Measurements from ENCODE around the gene LYPLA2. TPM values are rescaled to one million over a fixed set of nuclear protein-coding genes. Genes with fewer than 3 reads are reported as not detected.
"Not testable (repeated sequence)": the region's sequence is repeated elsewhere in the genome, so short reads cannot be mapped to it uniquely, and the experiment has no call there.

The LYPLA2 gene
- total and polyA plus RNA-seq, 12 donors: 26.0 to 91.3 (median 51.6) TPM

DNA sequence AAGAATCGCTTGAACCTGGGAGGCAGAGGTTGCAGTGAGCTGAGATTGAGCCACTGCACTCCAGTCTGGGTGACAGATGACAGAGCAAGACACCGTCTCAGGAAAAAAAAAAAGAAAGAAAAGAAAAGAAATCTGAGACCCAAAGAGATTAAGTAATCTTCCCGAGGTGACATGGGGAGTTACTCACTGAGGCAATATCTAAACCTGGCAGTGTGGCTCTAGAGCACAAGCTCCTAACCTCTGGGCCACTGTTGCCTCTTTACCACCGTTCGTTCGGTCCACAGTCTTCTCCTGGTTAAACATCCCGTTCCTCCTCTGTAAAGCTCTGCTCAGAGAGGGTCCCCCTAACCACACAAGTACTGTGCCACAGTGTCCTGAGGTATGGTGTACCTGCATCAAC is 32.8 kb downstream of the LYPLA2 start:
- Histone ChIP-seq H3K9me3 (replicated peaks in 1 of 3) (no peaks in the 10 kb centered on the region), H3K36me3 (replicated peaks in 1 of 2) (peaks cover 0 to 8% of the 10 kb centered on the region in 2 donors), H3K4me3 (no peak overlapping the region), H3K27ac (no peak overlapping the region), H3K4me1 (replicated peaks in 1 of 2) (peaks cover 0 to 10% of the 10 kb centered on the region in 2 donors), H3K27me3 (no peaks in the 10 kb centered on the region)
- no peak for TF ChIP-seq POLR2A (IDR thresholded peaks at IDR 0.05)
- TF ChIP-seq, protein P1, sequence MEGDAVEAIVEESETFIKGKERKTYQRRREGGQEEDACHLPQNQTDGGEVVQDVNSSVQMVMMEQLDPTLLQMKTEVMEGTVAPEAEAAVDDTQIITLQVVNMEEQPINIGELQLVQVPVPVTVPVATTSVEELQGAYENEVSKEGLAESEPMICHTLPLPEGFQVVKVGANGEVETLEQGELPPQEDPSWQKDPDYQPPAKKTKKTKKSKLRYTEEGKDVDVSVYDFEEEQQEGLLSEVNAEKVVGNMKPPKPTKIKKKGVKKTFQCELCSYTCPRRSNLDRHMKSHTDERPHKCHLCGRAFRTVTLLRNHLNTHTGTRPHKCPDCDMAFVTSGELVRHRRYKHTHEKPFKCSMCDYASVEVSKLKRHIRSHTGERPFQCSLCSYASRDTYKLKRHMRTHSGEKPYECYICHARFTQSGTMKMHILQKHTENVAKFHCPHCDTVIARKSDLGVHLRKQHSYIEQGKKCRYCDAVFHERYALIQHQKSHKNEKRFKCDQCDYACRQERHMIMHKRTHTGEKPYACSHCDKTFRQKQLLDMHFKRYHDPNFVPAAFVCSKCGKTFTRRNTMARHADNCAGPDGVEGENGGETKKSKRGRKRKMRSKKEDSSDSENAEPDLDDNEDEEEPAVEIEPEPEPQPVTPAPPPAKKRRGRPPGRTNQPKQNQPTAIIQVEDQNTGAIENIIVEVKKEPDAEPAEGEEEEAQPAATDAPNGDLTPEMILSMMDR (IDR thresholded peaks at IDR 0.05): no peak
- WGBS, 4 donors: 81 to 83% (median 82%) methylated on average over 7 of the region's 7 CpGs
- no peak for DNase-seq
- intact Hi-C loops (cut with DNase I): no loop called here

DNA sequence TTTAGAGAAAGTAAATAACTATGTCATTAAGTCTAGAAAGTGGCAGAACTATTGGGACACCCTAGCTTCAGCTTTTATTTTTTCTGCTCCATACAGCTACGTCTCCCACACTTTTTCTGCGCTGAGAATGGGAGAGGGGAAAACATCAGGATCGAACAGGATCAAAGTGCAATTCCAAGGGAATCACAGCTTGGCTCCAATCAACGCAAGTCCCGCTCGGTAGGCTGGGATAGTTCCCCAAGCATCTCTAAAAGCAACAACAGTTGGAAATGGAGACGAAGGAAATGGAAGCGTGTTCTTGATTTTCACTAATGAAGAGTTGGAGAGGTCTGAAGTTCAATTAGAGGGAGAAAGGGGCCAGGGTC is 33.7 kb downstream of the LYPLA2 start:
- H3K4me3 ChIP-seq: peak overlapping the region; percentile 46 to 92 (median 90)
- intact Hi-C loops (cut with DNase I): no loop called here
- no peak for TF ChIP-seq POLR2A (IDR thresholded peaks at IDR 0.05)
- TF ChIP-seq, protein P1 (IDR thresholded peaks at IDR 0.05): no peak
- H3K27ac ChIP-seq: peak overlapping the region; percentile 47 to 94 (median 86)
- H3K4me1 ChIP-seq (replicated peaks in 1 of 2): peaks cover 0 to 10% of the 10 kb centered on the region in 2 donors
- WGBS, 4 donors: 0 to 7% (median 3%) methylated on average over 8 of the region's 8 CpGs
- no peaks in the 10 kb centered on the region for H3K9me3 ChIP-seq (replicated peaks in 1 of 3)
- no peak for DNase-seq
- no peaks in the 10 kb centered on the region for H3K36me3 ChIP-seq (replicated peaks in 1 of 2)
- H3K27me3 ChIP-seq: no peaks in the 10 kb centered on the region

DNA sequence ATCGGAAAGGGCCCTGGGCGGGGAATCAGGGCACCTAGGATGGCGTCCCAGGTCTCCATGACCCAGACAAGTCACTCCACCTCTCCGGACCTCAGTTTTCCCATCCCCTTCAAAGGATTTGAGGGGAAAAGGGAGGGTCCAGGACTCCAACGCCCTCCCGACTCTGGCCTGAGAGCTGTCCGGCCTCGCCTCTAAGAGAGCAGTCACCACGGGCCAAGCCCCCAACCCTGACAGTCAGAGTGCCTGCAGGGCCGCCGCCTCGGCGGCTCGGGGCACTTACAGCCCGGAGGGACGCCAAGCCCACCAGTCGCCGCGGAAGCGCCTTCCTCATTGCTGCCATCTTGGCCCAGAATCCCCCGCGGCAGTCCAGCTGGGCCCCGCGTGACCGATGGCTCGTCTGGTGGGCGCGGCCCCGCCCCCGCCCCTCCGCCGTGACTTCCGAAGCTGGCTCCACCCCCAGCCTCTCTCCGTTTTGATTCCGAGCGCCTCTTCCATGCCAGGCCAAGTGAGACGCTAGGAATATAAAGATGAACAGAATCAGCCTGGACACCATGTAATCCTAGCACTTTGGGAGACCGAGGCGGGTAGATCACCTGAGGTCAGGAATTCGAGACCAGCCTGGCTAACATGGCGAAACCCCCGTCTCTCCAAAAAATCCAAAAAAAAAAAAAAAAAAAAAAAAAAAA is 34.3 kb downstream of the LYPLA2 start, which contains the start of gene HMGCL:
TSS of gene HMGCL (minus strand) at position 354 of the 686 bp plus-strand sequence. CDS start at position 340, 14 bp downstream.
- Histone ChIP-seq H3K4me1 (replicated peaks in 1 of 2) (peaks cover 0 to 10% of the 10 kb centered on the region in 2 donors), H3K9me3 (replicated peaks in 1 of 3) (no peaks in the 10 kb centered on the region), H3K36me3 (replicated peaks in 1 of 2) (no peaks in the 10 kb centered on the region), H3K4me3 (peak within 1 kb of the TSS; percentile 46 to 92 (median 90)), H3K27ac (peak within 1 kb of the TSS; percentile 47 to 94 (median 86)), H3K27me3 (no peaks in the 10 kb centered on the region)
- peak; percentile 71 to 91 for TF ChIP-seq POLR2A (IDR thresholded peaks at IDR 0.05)
- TF ChIP-seq, protein P1 (IDR thresholded peaks at IDR 0.05): no peak
- peak; percentile 90 to 95 (median 92) for DNase-seq
- intact Hi-C loops (cut with DNase I): no loop called here
- WGBS, 4 donors: 0 to 2% (median 1%) methylated on average over 4 to 42 of the region's 42 CpGs

DNA sequence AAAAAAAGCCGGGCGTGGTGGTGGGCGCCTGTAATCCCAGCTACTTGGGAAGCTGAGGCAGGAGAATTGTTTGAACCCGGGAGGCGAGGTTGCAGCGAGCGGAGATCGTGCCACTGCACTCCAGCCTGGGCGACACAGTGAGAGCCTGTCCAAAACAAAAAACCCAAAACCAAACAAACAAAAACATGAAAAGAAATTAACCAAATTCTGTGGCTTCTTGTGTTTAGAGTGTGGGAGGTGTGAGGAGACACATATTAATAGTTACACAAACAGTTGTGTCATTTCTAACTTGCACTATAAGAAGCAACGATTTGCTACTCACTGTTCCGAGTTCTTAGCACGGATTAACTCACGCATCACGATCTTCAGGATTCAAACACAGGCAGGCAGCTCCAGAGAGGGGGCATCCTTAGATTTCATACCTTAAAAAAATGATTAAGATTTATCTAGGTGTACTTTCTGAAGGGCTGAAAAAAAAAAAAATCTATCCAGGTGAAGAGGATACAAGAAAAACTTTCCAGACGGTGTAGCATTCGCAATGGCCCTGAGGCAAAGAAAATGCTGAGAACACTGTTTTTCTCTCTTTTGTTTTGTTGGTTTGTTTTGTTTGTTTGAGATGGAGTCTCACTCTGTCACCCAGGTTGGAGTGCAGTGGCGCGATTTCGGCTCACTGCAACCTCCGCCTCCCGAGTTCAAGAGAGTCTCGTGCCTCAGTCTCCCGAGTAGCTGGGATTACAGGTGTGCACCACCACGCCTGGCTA is 35.0 kb downstream of the LYPLA2 start:
- H3K9me3 ChIP-seq (replicated peaks in 1 of 3): no peaks in the 10 kb centered on the region
- no peaks in the 10 kb centered on the region for H3K27me3 ChIP-seq
- no peaks in the 10 kb centered on the region for H3K36me3 ChIP-seq (replicated peaks in 1 of 2)
- 61 to 65% (median 62%) methylated on average over 24 of the region's 24 CpGs for WGBS, 4 donors
- peak overlapping the region in 2 of 5 donors; percentile 86 to 91 for H3K27ac ChIP-seq
- H3K4me3 ChIP-seq: peak overlapping the region in 2 of 4 donors; percentile 89 to 92
- TF ChIP-seq, protein P1 (IDR thresholded peaks at IDR 0.05): no peak
- no peak for TF ChIP-seq POLR2A (IDR thresholded peaks at IDR 0.05)
- H3K4me1 ChIP-seq (replicated peaks in 1 of 2): peaks cover 0 to 10% of the 10 kb centered on the region in 2 donors
- intact Hi-C loops (cut with DNase I): no loop called here
- DNase-seq: no peak

DNA sequence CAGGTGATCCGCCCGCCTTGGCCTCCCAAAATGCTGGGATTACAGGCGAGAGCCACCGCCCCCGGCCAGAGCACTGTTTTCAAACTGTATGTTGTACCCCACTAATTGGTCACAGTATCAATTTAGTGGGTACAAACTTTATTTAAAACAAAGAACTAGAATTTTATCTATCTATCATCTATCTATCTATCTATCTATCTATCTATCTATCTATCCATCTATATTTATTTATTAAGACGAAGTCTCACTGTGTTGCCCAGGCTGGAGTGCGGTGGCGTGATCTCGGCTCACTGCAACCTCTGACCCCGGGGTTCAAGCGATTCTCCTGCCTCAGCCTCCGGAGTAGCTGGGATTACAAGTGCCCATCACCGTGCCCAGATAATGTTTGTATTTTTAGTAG is 35.6 kb downstream of the LYPLA2 start:
- H3K9me3 ChIP-seq (replicated peaks in 1 of 3); H3K27ac ChIP-seq; intact Hi-C loops (cut with DNase I); DNase-seq; H3K27me3 ChIP-seq; H3K4me1 ChIP-seq (replicated peaks in 1 of 2); H3K4me3 ChIP-seq; H3K36me3 ChIP-seq (replicated peaks in 1 of 2): not testable (repeated sequence)
- 95 to 99% (median 97%) methylated on average over 13 of the region's 13 CpGs for WGBS, 4 donors
